ENCODE data around the gene HS2ST1.

- TF ChIP-seq JUND (IDR thresholded peaks at IDR 0.05), result no peak
- TF ChIP-seq, protein P1, sequence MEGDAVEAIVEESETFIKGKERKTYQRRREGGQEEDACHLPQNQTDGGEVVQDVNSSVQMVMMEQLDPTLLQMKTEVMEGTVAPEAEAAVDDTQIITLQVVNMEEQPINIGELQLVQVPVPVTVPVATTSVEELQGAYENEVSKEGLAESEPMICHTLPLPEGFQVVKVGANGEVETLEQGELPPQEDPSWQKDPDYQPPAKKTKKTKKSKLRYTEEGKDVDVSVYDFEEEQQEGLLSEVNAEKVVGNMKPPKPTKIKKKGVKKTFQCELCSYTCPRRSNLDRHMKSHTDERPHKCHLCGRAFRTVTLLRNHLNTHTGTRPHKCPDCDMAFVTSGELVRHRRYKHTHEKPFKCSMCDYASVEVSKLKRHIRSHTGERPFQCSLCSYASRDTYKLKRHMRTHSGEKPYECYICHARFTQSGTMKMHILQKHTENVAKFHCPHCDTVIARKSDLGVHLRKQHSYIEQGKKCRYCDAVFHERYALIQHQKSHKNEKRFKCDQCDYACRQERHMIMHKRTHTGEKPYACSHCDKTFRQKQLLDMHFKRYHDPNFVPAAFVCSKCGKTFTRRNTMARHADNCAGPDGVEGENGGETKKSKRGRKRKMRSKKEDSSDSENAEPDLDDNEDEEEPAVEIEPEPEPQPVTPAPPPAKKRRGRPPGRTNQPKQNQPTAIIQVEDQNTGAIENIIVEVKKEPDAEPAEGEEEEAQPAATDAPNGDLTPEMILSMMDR (IDR thresholded peaks at IDR 0.05 in 2 of 3, conservative IDR thresholded peaks at IDR 0.05 in 1 of 3; ENCODE audit: borderline replicate concordance in 1 of 3, insufficient read depth in 1 of 3, low read depth in 2 of 3, low read length in 2 of 3), result no peak
- no peak for TF ChIP-seq POLR2A (IDR thresholded peaks at IDR 0.05; ENCODE audit: borderline replicate concordance, extremely low read depth, insufficient read depth, insufficient read length)
- TF ChIP-seq, protein P2, sequence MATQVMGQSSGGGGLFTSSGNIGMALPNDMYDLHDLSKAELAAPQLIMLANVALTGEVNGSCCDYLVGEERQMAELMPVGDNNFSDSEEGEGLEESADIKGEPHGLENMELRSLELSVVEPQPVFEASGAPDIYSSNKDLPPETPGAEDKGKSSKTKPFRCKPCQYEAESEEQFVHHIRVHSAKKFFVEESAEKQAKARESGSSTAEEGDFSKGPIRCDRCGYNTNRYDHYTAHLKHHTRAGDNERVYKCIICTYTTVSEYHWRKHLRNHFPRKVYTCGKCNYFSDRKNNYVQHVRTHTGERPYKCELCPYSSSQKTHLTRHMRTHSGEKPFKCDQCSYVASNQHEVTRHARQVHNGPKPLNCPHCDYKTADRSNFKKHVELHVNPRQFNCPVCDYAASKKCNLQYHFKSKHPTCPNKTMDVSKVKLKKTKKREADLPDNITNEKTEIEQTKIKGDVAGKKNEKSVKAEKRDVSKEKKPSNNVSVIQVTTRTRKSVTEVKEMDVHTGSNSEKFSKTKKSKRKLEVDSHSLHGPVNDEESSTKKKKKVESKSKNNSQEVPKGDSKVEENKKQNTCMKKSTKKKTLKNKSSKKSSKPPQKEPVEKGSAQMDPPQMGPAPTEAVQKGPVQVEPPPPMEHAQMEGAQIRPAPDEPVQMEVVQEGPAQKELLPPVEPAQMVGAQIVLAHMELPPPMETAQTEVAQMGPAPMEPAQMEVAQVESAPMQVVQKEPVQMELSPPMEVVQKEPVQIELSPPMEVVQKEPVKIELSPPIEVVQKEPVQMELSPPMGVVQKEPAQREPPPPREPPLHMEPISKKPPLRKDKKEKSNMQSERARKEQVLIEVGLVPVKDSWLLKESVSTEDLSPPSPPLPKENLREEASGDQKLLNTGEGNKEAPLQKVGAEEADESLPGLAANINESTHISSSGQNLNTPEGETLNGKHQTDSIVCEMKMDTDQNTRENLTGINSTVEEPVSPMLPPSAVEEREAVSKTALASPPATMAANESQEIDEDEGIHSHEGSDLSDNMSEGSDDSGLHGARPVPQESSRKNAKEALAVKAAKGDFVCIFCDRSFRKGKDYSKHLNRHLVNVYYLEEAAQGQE (IDR thresholded peaks at IDR 0.05; ENCODE audit: low read depth), result no peak
- no peak for TF ChIP-seq ZFX (IDR thresholded peaks at IDR 0.05)
- no peak for TF ChIP-seq EZH2 (IDR thresholded peaks at IDR 0.05)
These were observed 177.0 kb downstream of the HS2ST1 start for GRCh38 chr1:87091425-87091824.

Measured in HCT116 (cell line).